HS-5 (cell line): ENCODE measurements around the gene PLK3.
"Not testable (repeated sequence)": the region's sequence is repeated elsewhere in the genome, so short reads cannot be mapped to it uniquely, and the experiment has no call there.

Source experiments
- DNase-seq: peaks from one replicate; pipeline ENCODE4 v3.0.0-alpha.2; 2012; ENCODE audit warnings: low read depth

Gene PLK3

GRCh38 chr1:44828003-44828651, 27.9 kb downstream of the PLK3 start:
- no peak for DNase-seq

- DNase-seq: no peak
Measured at GRCh38 chr1:44828841-44829440, 28.8 kb downstream of the PLK3 start.

GRCh38 chr1:44829506-44830384, 29.6 kb downstream of the PLK3 start:
- DNase-seq: no peak

GRCh38 chr1:44830900-44831304, 30.7 kb downstream of the PLK3 start:
- no peak for DNase-seq

DNA sequence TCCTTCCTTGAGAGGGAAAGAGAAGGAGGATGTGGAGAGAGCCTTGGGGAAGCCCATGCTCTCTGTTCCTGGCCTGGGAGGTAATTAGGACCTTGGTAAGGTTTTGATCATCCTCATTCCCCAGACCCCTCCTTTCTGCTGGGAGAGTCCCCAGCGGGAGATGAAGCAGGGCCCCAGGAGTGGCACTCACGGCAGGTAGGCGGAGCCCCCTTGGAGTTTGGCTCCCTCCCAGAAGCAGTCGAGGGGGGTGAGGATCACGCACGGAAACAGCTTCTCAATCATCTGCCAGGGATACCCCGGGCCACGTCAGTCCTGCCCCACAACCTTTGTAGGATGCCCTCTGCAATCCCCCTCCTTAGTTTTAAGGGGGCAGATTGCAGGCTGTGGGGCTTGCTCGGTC, 31.3 kb downstream of the PLK3 start:
- DNase-seq: no peak

DNA sequence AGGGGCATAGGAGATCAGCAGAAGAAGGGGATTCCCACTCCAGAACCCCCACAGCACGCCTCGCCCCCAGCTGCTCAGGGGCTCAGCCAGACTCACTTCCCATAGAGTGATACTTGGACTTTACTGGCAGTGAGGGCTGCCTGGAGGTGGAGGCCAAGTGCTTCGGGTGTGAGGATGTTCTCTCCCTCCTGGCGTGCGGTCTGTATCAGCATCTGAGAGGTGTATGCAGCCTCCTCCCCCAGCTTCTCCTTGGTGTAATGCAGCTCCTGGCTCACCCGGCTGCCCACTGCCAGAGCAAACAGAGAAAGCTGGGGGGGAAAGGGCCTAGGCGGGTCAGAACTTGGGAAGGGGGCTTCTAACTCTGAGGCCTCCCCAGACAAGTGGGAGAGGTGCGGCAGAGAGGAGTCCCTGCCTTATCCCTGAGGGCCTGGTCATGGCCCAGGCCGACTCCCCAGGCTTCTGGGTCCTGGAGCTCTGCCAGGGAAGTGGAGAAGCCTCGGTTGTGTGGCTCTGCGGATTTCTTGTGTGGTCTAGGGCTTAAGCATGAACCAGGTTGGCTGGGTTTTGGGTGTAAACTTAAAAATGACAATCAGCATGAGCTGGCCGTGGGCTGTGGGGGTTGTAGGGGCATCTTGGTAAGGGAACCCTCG, 32.0 kb downstream of the PLK3 start:
- no peak for DNase-seq

- no peak for DNase-seq
Measured at GRCh38 chr1:44834328-44834727, 34.2 kb downstream of the PLK3 start.

- DNase-seq: peak; percentile 43
Measured at GRCh38 chr1:44835738-44836675, 35.8 kb downstream of the PLK3 start.

DNA sequence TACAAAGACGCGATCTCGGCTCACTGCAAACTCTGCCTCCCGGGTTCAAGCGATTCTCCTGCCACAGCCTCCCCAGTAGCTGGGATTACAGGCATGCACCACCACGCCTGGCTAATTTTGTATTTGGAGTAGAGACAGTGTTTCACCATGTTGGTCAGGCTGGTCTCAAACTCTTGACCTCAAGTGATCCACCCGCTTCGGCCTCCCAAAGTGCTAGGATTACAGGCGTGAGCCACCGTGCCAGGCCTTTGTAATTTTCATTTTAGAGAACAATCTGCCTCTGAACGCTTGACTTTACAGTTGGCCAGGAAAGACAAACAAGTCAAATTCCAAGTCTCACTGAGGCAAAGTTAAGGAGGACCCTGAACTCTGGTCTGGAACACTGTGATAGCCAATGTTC, 38.1 kb downstream of the PLK3 start:
- DNase-seq: not testable (repeated sequence)

GRCh38 chr1:44839576-44839975, 39.4 kb downstream of the PLK3 start:
- DNase-seq: no peak

GRCh38 chr1:44842486-44842861, 42.3 kb downstream of the PLK3 start:
- no peak for DNase-seq

DNA sequence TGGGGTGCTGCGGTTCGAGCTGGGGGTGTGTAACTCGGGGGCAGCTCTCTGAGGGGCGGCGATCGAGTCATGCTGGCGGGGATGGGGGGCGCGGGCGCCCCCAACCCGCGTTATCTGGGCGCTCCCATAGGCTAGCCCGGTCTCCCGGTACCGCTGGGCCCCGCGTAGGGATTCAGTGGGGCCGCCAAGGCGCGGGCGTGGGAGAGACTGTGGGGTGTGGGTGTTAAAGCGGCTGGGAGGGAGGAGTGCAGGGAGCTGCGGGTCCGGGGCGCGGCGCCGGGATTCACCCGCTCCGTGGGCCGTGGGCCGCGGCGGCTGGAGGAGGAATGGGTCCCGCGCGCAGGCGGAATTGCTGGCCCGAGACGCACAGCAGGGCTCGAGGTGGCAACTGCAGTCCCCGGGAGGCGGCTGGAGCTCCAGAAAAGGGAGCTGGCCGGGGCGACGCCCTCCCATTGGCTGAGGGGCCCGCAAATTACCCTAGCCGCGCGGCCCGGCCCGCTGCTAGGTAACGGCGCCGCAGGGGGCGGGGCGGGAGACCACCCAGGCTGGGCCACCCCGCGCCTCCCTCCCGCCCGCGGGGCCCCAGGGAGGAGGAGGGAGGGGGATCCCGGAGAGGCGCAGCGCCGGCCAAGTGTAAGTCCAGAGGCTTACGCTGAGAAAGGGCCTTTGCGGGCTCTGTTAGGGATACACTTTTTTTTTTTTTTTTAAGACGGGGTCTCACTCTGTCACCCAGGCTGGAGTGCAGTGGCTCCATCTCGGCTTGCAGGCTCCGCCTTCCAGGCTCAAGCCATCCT, 42.9 kb downstream of the PLK3 start, which contains the start of gene PTCH2:
Gene PTCH2 (minus strand): TSS at position 392 of the 794 bp plus-strand sequence. CDS start 321 bp downstream, at position 71.
- no peak for DNase-seq

DNA sequence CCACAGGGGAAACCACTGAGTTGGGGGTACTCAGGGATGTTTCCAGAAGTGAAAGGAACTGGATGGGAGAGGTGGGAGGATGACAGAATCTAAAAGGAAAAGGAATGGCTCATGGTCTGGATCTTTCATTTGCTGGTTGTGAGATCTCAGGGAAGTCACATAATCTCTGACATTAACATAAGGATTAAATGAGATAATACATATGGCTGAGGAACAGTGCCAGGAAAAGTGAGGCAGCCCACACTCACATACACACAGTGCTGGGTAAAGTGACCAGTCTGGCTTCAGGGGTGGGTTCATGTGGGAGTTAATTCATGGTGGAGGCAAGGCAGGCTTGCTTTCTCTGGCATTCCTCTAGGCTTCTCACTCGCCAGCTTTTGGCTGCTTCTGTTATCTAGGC, 46.8 kb downstream of the PLK3 start:
- no peak for DNase-seq

DNA sequence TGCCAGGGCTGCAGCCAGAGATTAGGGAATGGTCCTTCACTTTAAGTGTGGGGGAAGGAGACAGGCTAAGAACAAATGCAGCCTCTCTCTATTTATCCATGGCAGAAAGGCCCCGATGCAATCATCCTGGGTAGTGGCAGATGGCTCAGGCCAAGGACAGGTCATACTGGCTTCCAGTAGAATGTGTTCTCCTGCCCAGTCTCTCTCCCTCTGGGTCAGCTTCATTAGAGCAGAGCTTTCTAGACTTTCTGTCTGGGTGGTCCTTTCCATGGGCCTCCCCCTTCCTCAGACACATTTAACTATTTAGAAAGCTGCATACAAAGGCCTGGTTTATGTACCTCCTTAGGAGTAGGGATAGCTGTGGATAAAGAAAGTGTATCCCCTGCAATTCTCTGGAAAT, 47.7 kb downstream of the PLK3 start:
- DNase-seq: no peak

- no peak for DNase-seq
Measured at GRCh38 chr1:44848456-44849181, 48.4 kb downstream of the PLK3 start.

- no peak for DNase-seq
Measured at GRCh38 chr1:44849575-44850132, 49.5 kb downstream of the PLK3 start.

GRCh38 chr1:44851308-44851707, 51.1 kb downstream of the PLK3 start:
- DNase-seq: no peak

DNA sequence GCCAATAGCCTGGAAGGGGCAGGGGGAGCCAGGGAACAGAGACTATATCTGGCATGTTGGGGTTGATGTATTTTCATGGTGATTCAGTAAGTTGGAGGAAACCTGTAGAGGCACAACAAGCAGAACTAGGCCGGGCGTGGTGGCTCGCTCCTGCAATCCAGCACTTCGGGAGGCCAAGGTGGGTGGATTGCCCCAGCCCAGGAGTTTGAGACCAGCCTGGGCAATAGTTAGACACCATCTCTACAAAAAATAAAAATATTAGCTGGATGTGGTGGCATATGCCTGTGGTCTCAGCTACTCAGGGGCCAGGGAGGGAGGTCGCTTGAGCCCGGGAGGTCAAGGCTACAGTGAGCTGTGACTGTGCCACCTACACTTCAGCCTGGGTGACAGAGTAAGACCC, 53.0 kb downstream of the PLK3 start:
- DNase-seq: no peak

GRCh38 chr1:44854970-44855369, 54.8 kb downstream of the PLK3 start:
- no peak for DNase-seq
